ENCODE results near the gene INPP5D.
"Not testable (repeated sequence)": the region's sequence is repeated elsewhere in the genome, so short reads cannot be mapped to it uniquely, and the experiment has no call there.

INPP5D gene

DNA sequence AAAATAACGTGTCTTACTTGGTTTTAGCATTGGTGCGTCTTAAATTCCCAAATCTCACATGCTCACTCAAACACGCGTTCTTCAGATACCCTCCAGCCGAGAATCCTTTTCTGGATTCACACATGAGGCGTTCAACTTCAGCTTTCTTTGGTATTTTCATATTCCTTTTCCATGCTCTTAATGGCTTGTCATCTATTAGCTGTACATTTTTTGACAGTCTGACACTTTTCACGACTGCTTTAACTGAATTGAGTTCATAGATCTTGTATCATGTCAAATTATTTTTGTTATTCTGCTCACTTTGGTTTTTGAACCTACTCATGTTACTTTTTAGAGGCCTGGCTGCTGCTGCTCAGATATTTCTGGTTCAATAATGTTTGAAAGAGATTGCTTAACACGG, 59.0 kb downstream of the INPP5D start:
- peak overlapping the region; percentile 86 to 96 for H3K27ac Mint-ChIP-seq

DNA sequence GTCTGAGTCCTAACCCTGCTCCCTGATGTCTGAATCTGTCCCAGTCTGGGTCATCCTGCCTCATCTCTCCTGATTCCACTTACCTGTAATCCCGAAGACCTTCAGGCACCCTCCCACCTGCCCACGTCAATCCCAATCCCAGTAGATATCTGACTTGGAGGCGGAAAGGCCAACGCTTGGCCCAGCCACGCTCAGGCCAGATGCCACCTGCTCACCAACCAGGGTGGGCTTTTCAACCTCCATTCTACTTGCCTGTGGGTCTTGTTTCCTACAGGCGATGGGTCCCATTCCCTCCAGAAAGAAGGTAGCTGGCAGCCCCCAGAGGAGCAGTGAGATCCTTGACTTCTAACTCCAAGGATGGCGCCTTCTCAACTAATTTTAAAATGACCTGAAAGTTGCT, 59.7 kb downstream of the INPP5D start:
- no peak overlapping the region for H3K4me3 Mint-ChIP-seq
- no peak for DNase-seq
- peaks cover 53% of the 10 kb centered on the region in 2 donors for H3K4me1 Mint-ChIP-seq (ENCODE audit: low read depth in 2 of 2)
- no peak for ATAC-seq (replicated peaks)
- H3K27me3 Mint-ChIP-seq: no peaks in the 10 kb centered on the region
- H3K9me3 Mint-ChIP-seq: no peaks in the 10 kb centered on the region
- peak overlapping the region; percentile 46 to 96 for H3K27ac Mint-ChIP-seq
- peaks cover 57% of the 10 kb centered on the region for H3K36me3 Mint-ChIP-seq (ENCODE audit: insufficient read depth)

More for the DNA sequence above, 59.0 kb downstream of the INPP5D start:
- peaks cover 59 to 60% of the 10 kb centered on the region in 2 donors for H3K4me1 Mint-ChIP-seq (ENCODE audit: low read depth in 2 of 2)
- DNase-seq (no peak), ATAC-seq (replicated peaks) (no peak)
- peaks cover 57% of the 10 kb centered on the region for H3K36me3 Mint-ChIP-seq (ENCODE audit: insufficient read depth)
- H3K4me3 Mint-ChIP-seq: peak overlapping the region; percentile 42 to 59
- H3K9me3 Mint-ChIP-seq: no peaks in the 10 kb centered on the region
- no peaks in the 10 kb centered on the region for H3K27me3 Mint-ChIP-seq

DNA sequence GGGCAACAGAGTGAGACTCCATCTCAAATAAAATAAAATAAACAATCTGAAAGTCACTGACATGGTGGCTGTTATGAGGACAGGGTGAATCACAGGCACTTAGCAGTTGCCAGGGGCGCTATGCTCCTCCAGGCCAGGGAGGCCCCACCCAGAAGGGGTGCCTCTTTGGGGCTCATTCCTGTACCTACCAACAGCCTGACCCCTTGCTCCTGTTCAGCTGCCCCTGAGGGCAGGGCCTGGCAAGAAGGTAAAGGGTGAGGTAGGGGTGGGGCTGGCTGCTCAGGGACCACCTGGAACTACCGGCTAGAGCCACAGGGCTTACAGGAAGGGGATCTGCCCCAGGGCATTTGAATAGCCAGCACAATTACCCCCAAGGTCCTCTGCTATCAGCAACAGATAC, 60.3 kb downstream of the INPP5D start:
- no peak for ATAC-seq (replicated peaks)
- no peak for DNase-seq
- Mint-ChIP-seq H3K36me3 (ENCODE audit: insufficient read depth) (peaks cover 58% of the 10 kb centered on the region), H3K4me1 (ENCODE audit: low read depth in 2 of 2) (peaks cover 46% of the 10 kb centered on the region in 2 donors), H3K4me3 (no peak overlapping the region), H3K27ac (peak overlapping the region in 1 of 2 donors; percentile 96), H3K27me3 (no peaks in the 10 kb centered on the region), H3K9me3 (no peaks in the 10 kb centered on the region)

DNA sequence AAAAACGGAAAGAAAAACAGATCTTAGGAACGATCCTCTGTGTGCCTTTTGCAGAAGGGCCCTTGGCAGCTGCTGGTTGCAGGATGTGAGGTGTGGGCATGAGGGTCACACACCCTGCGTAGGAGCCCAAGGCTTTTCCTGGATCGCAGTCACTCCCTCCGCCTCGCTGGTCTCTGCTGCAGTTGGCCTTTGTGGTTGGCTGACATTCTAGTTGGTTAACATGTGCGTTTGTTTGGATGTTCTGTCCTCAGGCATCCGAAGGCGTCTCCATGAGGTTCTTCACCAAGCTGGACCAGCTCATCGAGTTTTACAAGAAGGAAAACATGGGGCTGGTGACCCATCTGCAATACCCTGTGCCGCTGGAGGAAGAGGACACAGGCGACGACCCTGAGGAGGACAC, 61.7 kb downstream of the INPP5D start:
- no peak for ATAC-seq (replicated peaks)
- Mint-ChIP-seq H3K4me1 (ENCODE audit: low read depth in 2 of 2) (peaks cover 38 to 39% of the 10 kb centered on the region in 2 donors), H3K36me3 (ENCODE audit: insufficient read depth) (peaks cover 69% of the 10 kb centered on the region), H3K27me3 (no peaks in the 10 kb centered on the region), H3K27ac (peak overlapping the region in 1 of 2 donors; percentile 62), H3K9me3 (no peaks in the 10 kb centered on the region), H3K4me3 (no peak overlapping the region)
- no peak for DNase-seq

DNA sequence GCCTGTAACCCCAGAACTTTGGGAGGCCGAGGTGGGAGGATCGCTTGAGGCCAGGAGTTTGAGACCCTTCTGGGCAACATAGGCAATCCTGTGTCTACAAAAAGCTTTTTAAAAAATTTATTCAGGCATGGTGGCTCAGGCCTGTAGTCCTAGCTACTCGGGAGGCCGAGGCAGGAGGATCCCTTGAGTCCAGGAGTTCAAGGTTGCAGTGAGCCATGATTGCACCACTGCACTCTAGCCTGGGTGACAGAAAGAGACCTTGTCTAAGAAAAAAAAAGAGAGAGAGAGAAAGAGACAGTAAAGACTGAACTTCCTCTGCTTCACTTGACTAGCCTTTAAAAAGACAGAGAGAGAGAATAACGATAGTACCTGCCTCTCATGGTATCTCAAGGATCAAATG, 62.4 kb downstream of the INPP5D start:
- DNase-seq: no peak
- Mint-ChIP-seq H3K27ac (peak overlapping the region; percentile 6 to 62), H3K4me1 (ENCODE audit: low read depth in 2 of 2) (peaks cover 32% of the 10 kb centered on the region in 2 donors), H3K36me3 (ENCODE audit: insufficient read depth) (peaks cover 72% of the 10 kb centered on the region), H3K9me3 (no peaks in the 10 kb centered on the region), H3K27me3 (no peaks in the 10 kb centered on the region), H3K4me3 (no peak overlapping the region)
- no peak for ATAC-seq (replicated peaks)

DNA sequence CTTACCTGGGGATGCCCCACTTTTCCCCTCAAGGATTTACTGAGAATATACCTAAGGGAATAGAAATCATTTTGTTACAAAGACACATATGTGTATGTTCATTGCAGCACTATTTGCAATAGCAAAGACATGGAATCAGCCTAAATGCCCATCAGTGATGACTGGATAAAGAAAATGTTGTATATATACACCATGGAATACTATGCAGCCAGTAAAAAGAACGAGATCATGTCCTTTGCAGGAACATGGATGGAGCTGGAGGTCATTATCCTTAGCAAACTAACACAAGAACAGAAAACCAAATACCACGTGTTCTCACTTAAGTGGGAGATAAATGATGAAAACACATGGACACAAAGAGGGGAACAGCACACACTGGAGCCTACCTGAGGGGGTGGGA, 63.4 kb downstream of the INPP5D start:
- peak overlapping the region; percentile 57 to 76 for H3K27ac Mint-ChIP-seq
- H3K4me3 Mint-ChIP-seq: not testable (repeated sequence)

DNA sequence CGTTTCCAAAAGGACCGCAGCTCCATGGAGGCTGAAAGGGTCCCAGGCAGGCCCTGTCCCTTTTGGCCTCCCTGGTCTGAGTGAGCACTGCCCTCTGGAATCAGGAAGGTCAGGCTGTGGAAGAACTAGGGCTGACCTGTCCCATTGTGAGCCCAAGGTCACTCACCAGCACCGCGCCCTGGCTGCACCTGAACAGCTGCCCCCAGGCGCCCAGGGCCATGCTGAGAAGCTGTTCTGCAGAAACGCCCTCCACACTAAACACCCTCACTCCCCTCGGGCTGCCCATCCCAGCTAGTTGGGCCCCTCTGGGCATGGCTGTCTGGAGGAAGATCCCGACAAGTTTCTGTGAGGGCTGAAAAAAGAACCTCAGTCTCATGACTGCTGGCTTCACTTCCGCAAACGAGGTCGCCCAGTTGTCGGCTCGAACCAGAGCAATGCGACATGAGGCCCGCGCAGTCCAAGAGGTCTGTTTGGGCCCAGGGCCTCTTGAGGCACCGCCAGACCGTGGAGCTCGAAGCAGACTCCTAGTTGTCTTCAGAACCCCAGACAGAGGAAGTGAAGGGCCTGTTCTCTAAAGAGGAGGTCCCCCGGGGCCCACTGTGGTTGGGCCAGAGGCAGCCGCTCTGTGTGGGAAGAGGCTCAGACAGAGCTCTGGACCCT, 64.4 kb downstream of the INPP5D start:
- peaks cover 77% of the 10 kb centered on the region for H3K36me3 Mint-ChIP-seq (ENCODE audit: insufficient read depth)
- peaks cover 12% of the 10 kb centered on the region in 2 donors for H3K4me1 Mint-ChIP-seq (ENCODE audit: low read depth in 2 of 2)
- DNase-seq (no peak), ATAC-seq (replicated peaks) (peak; percentile 40)
- no peaks in the 10 kb centered on the region for H3K9me3 Mint-ChIP-seq
- no peak overlapping the region for H3K4me3 Mint-ChIP-seq
- no peaks in the 10 kb centered on the region for H3K27me3 Mint-ChIP-seq
- peak overlapping the region in 1 of 2 donors; percentile 77 for H3K27ac Mint-ChIP-seq

More for the DNA sequence above, 63.4 kb downstream of the INPP5D start:
- not testable (repeated sequence) for H3K27me3 Mint-ChIP-seq; DNase-seq; ATAC-seq (replicated peaks); H3K9me3 Mint-ChIP-seq
- H3K36me3 Mint-ChIP-seq (ENCODE audit: insufficient read depth): peaks cover 79% of the 10 kb centered on the region
- peaks cover 21 to 22% of the 10 kb centered on the region in 2 donors for H3K4me1 Mint-ChIP-seq (ENCODE audit: low read depth in 2 of 2)

DNA sequence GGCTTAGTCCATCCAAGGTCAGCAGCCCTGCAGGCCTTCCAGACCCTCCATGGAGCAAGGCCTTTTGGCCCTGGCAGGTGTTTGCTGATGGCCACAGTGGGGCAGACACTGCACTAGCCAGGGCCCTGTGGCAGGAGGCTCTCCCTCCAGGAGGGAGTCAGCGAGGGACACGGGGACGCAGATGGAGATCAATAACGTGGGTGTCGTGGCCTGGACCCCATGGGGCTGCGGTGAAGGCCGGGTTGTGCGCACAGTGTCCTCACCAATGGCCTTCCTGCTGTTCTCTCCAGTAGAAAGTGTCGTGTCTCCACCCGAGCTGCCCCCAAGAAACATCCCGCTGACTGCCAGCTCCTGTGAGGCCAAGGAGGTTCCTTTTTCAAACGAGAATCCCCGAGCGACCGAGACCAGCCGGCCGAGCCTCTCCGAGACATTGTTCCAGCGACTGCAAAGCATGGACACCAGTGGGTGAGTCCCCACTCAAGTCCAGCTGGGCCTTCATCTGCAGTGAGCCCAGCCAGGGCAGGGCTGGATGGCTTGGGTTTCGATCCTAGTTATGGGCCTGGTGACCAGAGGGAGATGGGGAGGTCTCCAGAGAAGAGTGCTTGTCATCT, 65.4 kb downstream of the INPP5D start:
- ATAC-seq (replicated peaks): no peak
- peaks cover 82% of the 10 kb centered on the region for H3K36me3 Mint-ChIP-seq (ENCODE audit: insufficient read depth)
- H3K4me1 Mint-ChIP-seq (ENCODE audit: low read depth in 2 of 2): peaks cover 14 to 16% of the 10 kb centered on the region in 2 donors
- H3K9me3 Mint-ChIP-seq: no peaks in the 10 kb centered on the region
- H3K27ac Mint-ChIP-seq: peak overlapping the region in 1 of 2 donors; percentile 77
- DNase-seq: no peak
- H3K27me3 Mint-ChIP-seq: no peaks in the 10 kb centered on the region
- H3K4me3 Mint-ChIP-seq: no peak overlapping the region

DNA sequence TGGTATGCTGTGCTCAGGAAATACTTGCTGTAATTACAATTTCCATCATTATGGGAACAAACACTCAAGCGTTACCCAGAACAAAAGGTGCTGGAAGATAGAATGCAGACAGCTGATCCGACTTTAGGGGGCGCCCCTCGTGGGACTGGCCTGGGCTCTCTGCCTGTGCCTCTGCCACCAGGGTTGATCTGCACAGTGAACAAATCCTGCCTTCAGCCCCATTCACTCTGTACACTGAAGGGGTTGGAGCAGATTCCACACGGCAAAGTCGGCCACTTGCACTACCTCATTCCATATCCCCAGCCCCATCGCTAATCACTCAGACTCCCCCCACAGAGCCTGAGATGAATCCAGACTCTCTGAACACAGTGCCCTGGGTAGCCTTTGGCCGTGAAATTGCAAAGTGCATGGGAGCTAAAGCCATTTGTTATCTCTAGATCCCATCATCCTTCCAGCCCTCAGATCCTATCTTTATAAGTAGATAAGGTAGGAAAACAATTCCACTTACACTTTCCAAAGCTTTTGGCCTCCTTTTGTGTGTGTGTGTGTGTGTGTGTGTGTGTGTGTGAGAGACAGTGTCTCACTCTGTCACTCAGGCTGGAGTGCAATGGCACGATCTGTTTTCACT, 69.3 kb downstream of the INPP5D start:
- no peak for DNase-seq
- Mint-ChIP-seq H3K9me3 (no peaks in the 10 kb centered on the region), H3K4me1 (ENCODE audit: low read depth in 2 of 2) (peaks cover 24 to 30% of the 10 kb centered on the region in 2 donors), H3K36me3 (ENCODE audit: insufficient read depth) (peaks cover 90% of the 10 kb centered on the region), H3K4me3 (peak overlapping the region in 1 of 2 donors; percentile 59), H3K27ac (peak overlapping the region; percentile 87 to 89), H3K27me3 (no peaks in the 10 kb centered on the region)
- no peak for ATAC-seq (replicated peaks)

DNA sequence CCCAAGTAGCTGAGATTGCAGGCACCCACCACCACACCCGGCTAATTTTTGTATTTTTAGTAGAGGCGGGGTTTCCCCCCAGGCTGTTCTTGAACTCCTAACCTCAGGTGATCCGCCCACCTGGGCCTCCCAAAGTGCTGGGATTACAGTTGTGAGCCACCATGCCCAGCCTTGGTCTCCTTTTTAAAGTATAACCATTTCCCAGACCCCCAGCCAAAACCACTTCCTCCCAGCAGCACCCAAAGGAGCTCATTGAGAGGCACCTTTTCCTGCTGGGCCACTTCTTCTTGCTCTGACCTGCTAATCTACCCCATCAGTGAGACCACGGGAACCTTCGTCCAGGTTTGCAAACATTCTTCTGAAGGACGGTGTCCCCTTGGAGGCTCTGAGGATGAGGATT, 69.9 kb downstream of the INPP5D start:
- Mint-ChIP-seq H3K27me3 (no peaks in the 10 kb centered on the region), H3K4me3 (peak overlapping the region; percentile 19 to 59), H3K27ac (peak overlapping the region; percentile 87 to 89), H3K36me3 (ENCODE audit: insufficient read depth) (peaks cover 90% of the 10 kb centered on the region), H3K9me3 (no peaks in the 10 kb centered on the region), H3K4me1 (ENCODE audit: low read depth in 2 of 2) (peaks cover 27 to 33% of the 10 kb centered on the region in 2 donors)
- no peak for DNase-seq
- ATAC-seq (replicated peaks): peak; percentile 39

DNA sequence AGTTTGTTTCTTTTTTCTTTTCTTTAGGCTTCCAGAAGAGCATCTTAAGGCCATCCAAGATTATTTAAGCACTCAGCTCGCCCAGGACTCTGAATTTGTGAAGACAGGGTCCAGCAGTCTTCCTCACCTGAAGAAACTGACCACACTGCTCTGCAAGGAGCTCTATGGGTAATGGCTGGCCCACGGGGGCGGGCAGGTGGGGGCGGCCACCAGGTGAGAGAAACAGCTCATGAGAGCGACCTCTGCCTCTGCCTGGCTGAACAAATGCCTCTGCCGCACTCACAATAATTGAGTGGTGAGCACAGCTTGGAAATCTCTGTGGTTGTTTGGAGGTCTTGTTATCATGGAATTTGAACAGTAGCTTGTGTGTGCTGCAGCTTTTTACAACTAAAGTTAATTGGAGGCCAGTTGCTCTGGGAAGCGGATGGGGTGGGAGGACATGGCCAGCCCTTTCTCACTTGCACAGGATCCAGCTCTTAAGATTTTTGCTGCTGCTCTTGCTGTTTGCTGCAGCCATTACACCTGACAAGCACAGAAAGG, 70.4 kb downstream of the INPP5D start:
- no peaks in the 10 kb centered on the region for H3K9me3 Mint-ChIP-seq
- peak overlapping the region; percentile 87 to 89 for H3K27ac Mint-ChIP-seq
- peak overlapping the region; percentile 19 to 59 for H3K4me3 Mint-ChIP-seq
- peaks cover 87% of the 10 kb centered on the region for H3K36me3 Mint-ChIP-seq (ENCODE audit: insufficient read depth)
- no peak for ATAC-seq (replicated peaks)
- DNase-seq: no peak
- no peaks in the 10 kb centered on the region for H3K27me3 Mint-ChIP-seq
- peaks cover 27 to 33% of the 10 kb centered on the region in 2 donors for H3K4me1 Mint-ChIP-seq (ENCODE audit: low read depth in 2 of 2)

DNA sequence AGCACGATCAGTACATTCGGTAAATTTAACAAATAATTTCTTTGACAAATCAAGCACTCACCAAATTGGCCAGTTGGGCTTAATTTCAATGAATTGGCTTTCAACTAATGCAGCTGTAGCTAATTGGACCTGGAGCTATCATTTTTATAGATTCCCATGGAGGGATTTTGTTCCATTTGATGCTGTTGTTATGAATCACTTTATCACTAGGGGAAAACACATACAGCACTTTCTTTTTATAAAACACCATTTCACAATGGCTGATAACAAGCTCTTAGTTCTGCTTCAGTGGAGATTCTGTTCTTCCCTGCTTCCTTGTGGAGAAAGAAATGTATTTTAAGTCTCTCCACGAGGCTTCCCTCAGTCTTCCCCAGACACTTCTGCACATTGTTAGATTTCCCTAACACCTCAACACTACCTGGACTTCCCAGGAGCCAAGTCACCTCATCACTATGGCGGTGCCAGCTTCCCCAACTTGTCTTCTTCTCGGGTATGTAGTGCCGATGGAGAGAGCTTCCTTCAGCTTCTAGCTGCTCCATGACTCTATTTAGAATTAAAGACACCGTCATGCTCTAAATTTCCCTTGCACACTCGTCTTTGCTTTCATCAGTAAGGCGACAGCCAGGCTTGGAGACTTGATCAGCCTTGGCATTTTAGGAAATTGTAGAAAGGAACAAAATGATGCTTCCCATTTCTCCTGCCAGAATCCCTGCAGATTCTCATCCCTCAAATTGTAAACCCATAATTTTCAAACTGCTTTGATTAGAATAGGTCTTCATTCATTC, 72.0 kb downstream of the INPP5D start:
- ATAC-seq (replicated peaks) (no peak), DNase-seq (no peak)
- peak overlapping the region in 1 of 2 donors; percentile 25 for H3K27ac Mint-ChIP-seq
- peaks cover 87% of the 10 kb centered on the region for H3K36me3 Mint-ChIP-seq (ENCODE audit: insufficient read depth)
- H3K27me3 Mint-ChIP-seq: no peaks in the 10 kb centered on the region
- H3K9me3 Mint-ChIP-seq: no peaks in the 10 kb centered on the region
- peaks cover 26 to 36% of the 10 kb centered on the region in 2 donors for H3K4me1 Mint-ChIP-seq (ENCODE audit: low read depth in 2 of 2)
- no peak overlapping the region for H3K4me3 Mint-ChIP-seq

DNA sequence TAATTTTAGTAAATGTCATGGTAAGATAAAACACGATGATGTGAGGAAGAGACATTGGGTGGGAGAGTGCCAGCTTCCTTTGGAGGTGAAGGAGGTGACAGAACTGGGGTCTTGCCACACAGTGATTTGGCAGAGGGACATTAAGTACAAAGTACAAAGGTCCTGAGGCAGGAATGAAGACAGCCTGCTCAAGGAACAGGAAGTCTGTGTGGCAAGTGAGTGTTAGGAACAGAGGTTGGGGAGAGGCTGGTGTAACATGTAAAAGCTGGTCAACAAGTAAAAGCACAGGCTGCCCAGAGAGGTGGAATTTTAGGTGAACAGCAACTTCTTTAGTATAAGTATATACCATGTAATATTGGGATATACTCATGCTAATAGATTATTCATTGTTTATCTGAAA, 73.1 kb downstream of the INPP5D start:
- Mint-ChIP-seq H3K27me3 (no peaks in the 10 kb centered on the region), H3K4me1 (ENCODE audit: low read depth in 2 of 2) (peaks cover 26 to 36% of the 10 kb centered on the region in 2 donors), H3K4me3 (no peak overlapping the region), H3K9me3 (no peaks in the 10 kb centered on the region), H3K27ac (peak overlapping the region; percentile 41 to 86), H3K36me3 (ENCODE audit: insufficient read depth) (peaks cover 85% of the 10 kb centered on the region)
- ATAC-seq (replicated peaks): no peak
- DNase-seq: no peak
